Measurements from ENCODE around the gene TRIP12.

The TRIP12 gene

GRCh38 chr2:229874647-229875046 is 47.2 kb downstream of the TRIP12 start (continued):
- TF ChIP-seq KLF17 (tag by site-specific recombination; IDR thresholded peaks at IDR 0.05) (no peak), KLF1 (tag by site-specific recombination; IDR thresholded peaks at IDR 0.05) (no peak), ZNF138 (tag by site-specific recombination; IDR thresholded peaks at IDR 0.05; ENCODE audit: borderline replicate concordance) (no peak), PRDM6 (tag by site-specific recombination; IDR thresholded peaks at IDR 0.05) (peak; percentile 84), SCRT1 (tag by site-specific recombination; IDR thresholded peaks at IDR 0.05; ENCODE audit: borderline replicate concordance) (no peak), ZNF26 (tag by site-specific recombination; IDR thresholded peaks at IDR 0.05) (no peak), ZSCAN30 (tag by site-specific recombination; IDR thresholded peaks at IDR 0.05) (no peak), ZNF629 (tag by site-specific recombination; IDR thresholded peaks at IDR 0.05) (peak; percentile 27; the same call in 1 of the 2 replicates), OVOL3 (tag by site-specific recombination; IDR thresholded peaks at IDR 0.05) (peak; percentile 31; the same call in 1 of the 2 replicates), ZNF274 (IDR thresholded peaks at IDR 0.05; ENCODE audit: low read length) (no peak), ZNF274 (tag by site-specific recombination; IDR thresholded peaks at IDR 0.05; ENCODE audit: borderline replicate concordance) (no peak), ZNF292 (tag by site-specific recombination; IDR thresholded peaks at IDR 0.05; ENCODE audit: borderline replicate concordance, low read depth) (no peak), ZNF148 (tag by site-specific recombination; IDR thresholded peaks at IDR 0.05; ENCODE audit: borderline replicate concordance) (no peak)

GRCh38 chr2:229873123-229873581 is 48.7 kb downstream of the TRIP12 start:
- Histone ChIP-seq H3K4me3 (ENCODE audit: low read depth, low read length) (no peak overlapping the region), H3K4me1 (ENCODE audit: control insufficient read depth, insufficient read depth, low read length) (peaks cover 19% of the 10 kb centered on the region), H3K36me3 (ENCODE audit: control insufficient read depth in 2 of 2, insufficient read depth in 1 of 2, low read length in 2 of 2) (peaks cover 18 to 39% of the 10 kb centered on the region in 2 experiments), H3K27ac (ENCODE audit: extremely low read depth, low read depth, low read length) (no peak overlapping the region), H3K9me3 (ENCODE audit: control insufficient read depth, insufficient read depth, low read depth, low read length) (no peaks in the 10 kb centered on the region)
- POLR2A ChIA-PET, result no interaction called here
- TF ChIP-seq PRDM6 (tag by site-specific recombination; IDR thresholded peaks at IDR 0.05) (peak; percentile 75), SP2 (tag by site-specific recombination; IDR thresholded peaks at IDR 0.05) (no peak)
- CTCF ChIA-PET, result no interaction called here
